Hindlimb muscle (tissue), 1 donor: ENCODE measurements around the gene FOXQ1. TPM values are rescaled to one million over a fixed set of nuclear protein-coding genes. Genes with fewer than 3 reads are reported as not detected.

Source experiments
- DNase-seq: peaks from one replicate; pipeline ENCODE4 v3.0.0-alpha.2; 2013
- polyA plus RNA-seq: library from polyadenylated mRNA; unstranded; fragments of 120-200 nt; gene quantifications from one replicate; pipeline ENCODE4 v1.2.1, GENCODE V29; 2013; ENCODE audit not compliant: insufficient read length

Gene FOXQ1
- polyA plus RNA-seq, 1 donor, result 0.08 TPM

DNA sequence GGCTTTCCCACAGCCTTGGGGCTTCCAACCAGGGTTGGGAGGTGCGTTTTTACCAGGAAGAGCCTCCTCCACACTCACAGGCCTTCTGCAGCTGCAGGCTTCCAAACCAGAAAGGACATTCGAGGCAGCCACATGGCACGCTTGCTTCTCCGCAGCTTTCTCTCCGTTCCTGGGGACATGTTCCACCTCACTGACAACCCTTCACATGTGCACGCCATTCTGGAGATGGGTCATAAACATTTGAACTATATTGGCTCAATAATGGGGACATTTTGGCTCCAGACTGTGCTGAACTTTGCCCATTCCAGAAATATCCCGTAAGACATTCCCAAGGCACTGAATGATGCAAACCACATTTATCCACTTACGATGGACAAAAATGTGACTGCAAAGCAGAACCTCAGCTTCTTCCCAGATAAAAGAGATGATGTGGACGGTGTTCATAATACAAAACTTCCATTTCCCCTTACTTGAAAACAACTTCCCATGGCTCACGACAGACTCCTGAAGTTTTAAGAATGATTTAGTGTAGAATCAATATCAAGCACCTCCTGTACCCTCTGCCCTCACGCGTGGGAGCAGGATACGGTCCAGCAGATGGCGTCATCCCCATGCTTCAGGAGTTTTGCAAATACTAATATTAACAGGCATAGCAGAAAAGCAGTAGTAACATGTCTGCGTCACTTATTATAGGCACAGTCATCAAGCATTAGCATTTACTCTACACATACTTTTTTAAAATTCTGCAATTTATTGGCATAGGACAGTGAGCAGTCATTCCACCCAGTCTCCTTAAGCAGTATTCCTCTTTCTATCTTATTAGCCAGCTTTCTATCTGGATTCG, 52.1 kb downstream of the FOXQ1 start:
- peak; percentile 54 for DNase-seq

Other genes with a start within 250 kb of the FOXQ1 start
- 0.90 TPM for gene FOXF2, start 77.5 kb downstream of the FOXQ1 start, polyA plus RNA-seq